HepG2 (cell line): ENCODE results near the gene SPSB2. TPM values are rescaled to one million over a fixed set of nuclear protein-coding genes. Genes with fewer than 3 reads are reported as not detected.

Experiments
- CENPX ChIP-seq: sonication (generic); formaldehyde crosslinking; IDR thresholded peaks from 2 replicates; pipeline ENCODE4 v1.9.0; 2021; ENCODE audit warnings: mild to moderate bottlenecking, missing genetic modification reagents, moderate library complexity
- EHMT2 ChIP-seq: fragments of 200-600 bp; sonication (generic); IDR thresholded peaks from 2 replicates; pipeline ENCODE4 v1.7.0; 2017; ENCODE audit warnings: antibody characterized with exemption, low read depth, low read length, borderline replicate concordance
- GATAD2A ChIP-seq: IDR thresholded peaks from 2 replicates; pipeline ENCODE4 v1.6.1; 2016
- GPN1 ChIP-seq: sonication (generic); formaldehyde crosslinking; IDR thresholded peaks from 2 replicates; pipeline ENCODE4 v1.5.1; 2020; ENCODE audit warnings: missing genetic modification reagents, borderline replicate concordance
- HES4 ChIP-seq: sonication (generic); formaldehyde crosslinking; IDR thresholded peaks from 2 replicates; pipeline ENCODE4 v1.9.0; 2021; ENCODE audit warnings: mild to moderate bottlenecking, missing genetic modification reagents, borderline replicate concordance
- HOXA9 ChIP-seq: sonication (generic); formaldehyde crosslinking; IDR thresholded peaks from 2 replicates; pipeline ENCODE4 v1.8.1; 2022; ENCODE audit warnings: missing genetic modification reagents, mild to moderate bottlenecking, moderate library complexity, borderline replicate concordance
- KAT8 ChIP-seq: IDR thresholded peaks from 2 replicates; pipeline ENCODE4 v1.6.1; 2016; ENCODE audit warnings: missing genetic modification reagents, missing compliant biosample characterization
- MBD4 ChIP-seq: IDR thresholded peaks from 2 replicates; pipeline ENCODE4 v1.6.1; 2012; ENCODE audit warnings: low read length, inconsistent platforms, borderline replicate concordance
- MTERF4 ChIP-seq: sonication (generic); formaldehyde crosslinking; IDR thresholded peaks from 2 replicates; pipeline ENCODE4 v1.8.0; 2023; ENCODE audit warnings: mild to moderate bottlenecking, missing genetic modification reagents
- PITX1 ChIP-seq: sonication (generic); formaldehyde crosslinking; IDR thresholded peaks from 2 replicates; pipeline ENCODE4 v1.5.1; 2020; ENCODE audit warnings: mild to moderate bottlenecking, missing genetic modification reagents
- SIX4 ChIP-seq: sonication (generic); formaldehyde crosslinking; IDR thresholded peaks from 2 replicates; pipeline ENCODE4 v1.4.0; 2020; ENCODE audit warnings: missing genetic modification reagents
- SOX13 ChIP-seq, 3 experiments: fragments of 450-650 bp in 1 of 3; sonication (generic) in 1 of 3; formaldehyde crosslinking in 1 of 3; IDR thresholded peaks in 2 of 3; conservative IDR thresholded peaks in 1 of 3; 2 replicates each; pipeline versions ENCODE4 v1.5.0 to v1.6.1; 2016 to 2020; ENCODE audit warnings: antibody characterized with exemption in 1 of 3, mild to moderate bottlenecking in 1 of 3, missing compliant biosample characterization in 1 of 3, missing genetic modification reagents in 1 of 3, moderate library complexity in 1 of 3
- SRSF4 ChIP-seq: fragments of 200-400 bp; formaldehyde crosslinking; IDR thresholded peaks from one replicate; pipeline ENCODE4 v1.6.1; 2018; ENCODE audit warnings: mild to moderate bottlenecking, low read depth, low read length, moderate library complexity; ENCODE audit not compliant: poor library complexity, severe bottlenecking
- TFAP4 ChIP-seq: sonication (generic); IDR thresholded peaks from 2 replicates; pipeline ENCODE4 v1.6.1; 2016; ENCODE audit warnings: low read depth, borderline replicate concordance
- TFDP1 ChIP-seq: IDR thresholded peaks from 2 replicates; pipeline ENCODE4 v1.6.1; 2016; ENCODE audit warnings: missing compliant biosample characterization, missing genetic modification reagents, borderline replicate concordance
- ZC3H4 ChIP-seq: sonication (generic); formaldehyde crosslinking; IDR thresholded peaks from 2 replicates; pipeline ENCODE4 v1.4.0; 2020; ENCODE audit warnings: missing genetic modification reagents, borderline replicate concordance
- ZIK1 ChIP-seq: sonication (generic); formaldehyde crosslinking; IDR thresholded peaks from 2 replicates; pipeline ENCODE4 v1.5.0; 2020; ENCODE audit warnings: mild to moderate bottlenecking, low read depth, missing genetic modification reagents, borderline replicate concordance
- ZNF20 ChIP-seq: sonication (generic); formaldehyde crosslinking; IDR thresholded peaks from 2 replicates; pipeline ENCODE4 v1.4.0; 2020; ENCODE audit warnings: mild to moderate bottlenecking, moderate library complexity, missing genetic modification reagents
- ZNF317 ChIP-seq: sonication (generic); formaldehyde crosslinking; IDR thresholded peaks from 2 replicates; pipeline ENCODE4 v1.5.0; 2020; ENCODE audit warnings: mild to moderate bottlenecking, missing genetic modification reagents
- ZNF335 ChIP-seq: sonication (generic); formaldehyde crosslinking; IDR thresholded peaks from 2 replicates; pipeline ENCODE4 v1.4.0; 2020; ENCODE audit warnings: missing genetic modification reagents
- ZNF362 ChIP-seq: sonication (generic); formaldehyde crosslinking; IDR thresholded peaks from 2 replicates; pipeline ENCODE4 v1.4.0; 2020; ENCODE audit warnings: missing genetic modification reagents, mild to moderate bottlenecking, borderline replicate concordance
- ZNF670 ChIP-seq: sonication (generic); formaldehyde crosslinking; IDR thresholded peaks from 2 replicates; pipeline ENCODE4 v1.8.0; 2022; ENCODE audit warnings: mild to moderate bottlenecking, missing genetic modification reagents, borderline replicate concordance
- ZNF768 ChIP-seq: sonication (generic); formaldehyde crosslinking; IDR thresholded peaks from 2 replicates; pipeline ENCODE4 v1.4.0; 2020; ENCODE audit warnings: missing genetic modification reagents
- ZNF782 ChIP-seq: sonication (generic); formaldehyde crosslinking; IDR thresholded peaks from 2 replicates; pipeline ENCODE4 v1.4.0; 2020; ENCODE audit warnings: missing genetic modification reagents, mild to moderate bottlenecking, borderline replicate concordance
- ZSCAN31 ChIP-seq: sonication (generic); formaldehyde crosslinking; IDR thresholded peaks from 2 replicates; pipeline ENCODE4 v1.5.0; 2020; ENCODE audit warnings: low read depth, mild to moderate bottlenecking, missing genetic modification reagents
- polyA plus RNA-seq, 8 experiments: library from polyadenylated mRNA; depleted of rRNA in 3 of 8; stranded (reverse) in 7 of 8; unstranded in 1 of 8; fragments of >200 nt; fragmentation: Illumina TruSeq in 4 of 8; extraction: Trizol in 4 of 8; gene quantifications; 2 replicates each; pipeline versions ENCODE4 v1.2.1 to v1.2.3, GENCODE V29; 2011 to 2016; ENCODE audit warnings: low read depth in 4 of 8, missing spikeins in 1 of 8, mixed read lengths in 1 of 8; ENCODE audit not compliant: insufficient read depth in 1 of 8
- total RNA-seq, 5 experiments: library from RNA; depleted of rRNA; stranded (reverse); fragments of >200 nt; fragmentation: Illumina TruSeq; extraction: Trizol; gene quantifications; 2 replicates each; pipeline ENCODE4 v1.2.3, GENCODE V29; 2016; ENCODE audit warnings: low read depth in 1 of 5

Gene SPSB2
- total and polyA plus RNA-seq, 2 of the 13 experiments (the other 11 are each of a cell fraction or from before 2014, with no cell fraction given) = 2.0 to 6.2 TPM

GRCh38 chr12:6890789-6891645 is 17.9 kb upstream of the SPSB2 start (continued):
- peak; percentile 48; the same call in 1 of the 2 replicates for TF ChIP-seq HOXA9 (CRISPR knock-in tag)
- TF ChIP-seq ZNF782 (CRISPR knock-in tag) = no peak
- TF ChIP-seq ZNF362 = peak; percentile 28; the same call in 1 of the 2 replicates
- peak; percentile 90 for TF ChIP-seq TFDP1
- no peak for TF ChIP-seq ZNF20 (CRISPR knock-in tag)
- peak; percentile 73 for TF ChIP-seq ZSCAN31 (CRISPR knock-in tag)
- TF ChIP-seq TFAP4 = peak; percentile 64; the same call in 1 of the 2 replicates
- TF ChIP-seq ZNF335 (CRISPR knock-in tag) = no peak
- no peak for TF ChIP-seq SIX4 (CRISPR knock-in tag)
- no peak for TF ChIP-seq ZC3H4
- no peak for TF ChIP-seq EHMT2
- TF ChIP-seq MTERF4 (CRISPR knock-in tag) = no peak
- 0 out of 2 replicates have a peak, but pooled peaks have one; percentile 40 for TF ChIP-seq KAT8 (CRISPR knock-in tag)
- 0 out of 2 replicates have a peak, but pooled peaks have one; percentile 33 for TF ChIP-seq ZNF670 (CRISPR knock-in tag)
- TF ChIP-seq GATAD2A (CRISPR knock-in tag) = peak; percentile 39; the same call in 1 of the 2 replicates
- TF ChIP-seq ZIK1 (CRISPR knock-in tag) = peak; percentile 73; the same call in 1 of the 2 replicates
- no peak for TF ChIP-seq SRSF4
- TF ChIP-seq HES4 = no peak; the same call in 1 of the 2 replicates
- no peak for TF ChIP-seq CENPX (CRISPR knock-in tag)
- TF ChIP-seq ZNF317 (CRISPR knock-in tag) = peak; percentile 42; the same call in 1 of the 2 replicates
- no peak; the same call in 1 of the 2 replicates for TF ChIP-seq PITX1 (CRISPR knock-in tag)
- TF ChIP-seq SOX13 (IDR thresholded peaks at IDR 0.05) = no peak
- peak in 1 of 2 experiments; percentile 73; a peak in 2 of 4 replicates for TF ChIP-seq SOX13 (CRISPR knock-in tag; conservative IDR thresholded peaks at IDR 0.05 in 1 of 2, IDR thresholded peaks at IDR 0.05 in 1 of 2)
- no peak for TF ChIP-seq MBD4
- peak; percentile 53; the same call in 1 of the 2 replicates for TF ChIP-seq ZNF768 (CRISPR knock-in tag)
- no peak for TF ChIP-seq GPN1 (CRISPR knock-in tag)
